ENCODE data around the gene LGALS3BP. TPM values are rescaled to one million over a fixed set of nuclear protein-coding genes. Genes with fewer than 3 reads are reported as not detected.

Gene LGALS3BP
- total and polyA plus RNA-seq, 2 of the 4 experiments (the other 2 are of a cell fraction) = 33.7 to 273 TPM

DNA sequence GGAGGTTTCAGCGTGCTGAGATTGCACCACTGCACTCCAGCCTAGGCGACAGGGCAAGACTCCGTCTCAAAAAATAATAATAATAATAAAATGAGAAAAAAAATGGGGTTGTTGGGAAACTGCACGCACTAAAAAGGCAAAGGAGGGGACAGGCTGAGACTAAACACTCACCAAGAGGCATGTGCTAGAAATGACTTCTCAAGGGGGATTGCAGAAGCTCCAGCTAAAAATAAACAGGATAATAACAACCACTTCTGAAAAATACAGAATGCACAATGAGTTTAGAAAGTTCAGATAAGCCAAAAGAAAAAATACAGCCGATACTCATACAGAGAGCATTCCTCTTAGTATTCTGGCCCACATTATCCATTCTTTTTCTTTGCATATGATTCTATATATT lies 39.5 kb downstream of the LGALS3BP start:
- no peak overlapping the region for H2AFZ ChIP-seq (replicated peaks; ENCODE audit: low read length, poor library complexity)
- TF ChIP-seq FOS (IDR thresholded peaks at IDR 0.05; ENCODE audit: low read depth, low read length) = no peak
- no peaks in the 10 kb centered on the region for H3K9me3 ChIP-seq (ENCODE audit: control insufficient read depth, insufficient read depth, low read length)
- H3K14ac ChIP-seq (replicated peaks; ENCODE audit: low read depth, low read length) = no peak overlapping the region
- peaks cover 6% of the 10 kb centered on the region; the same call in 1 of the 2 replicates for H4K20me1 ChIP-seq (ENCODE audit: insufficient read depth, low read length)
- no peak overlapping the region for H4K5ac ChIP-seq (ENCODE audit: low read depth, low read length)
- no peak overlapping the region for H3K27ac ChIP-seq (ENCODE audit: insufficient read depth, low read length)
- H3K9me1 ChIP-seq (ENCODE audit: insufficient read depth, low read length) = peaks cover 6% of the 10 kb centered on the region; the same call in 1 of the 2 replicates
- in situ Hi-C loops (cut with MboI; ENCODE audit: low sequenced_read_pairs) (no loop called here), dilution Hi-C loops (cut with HindIII; ENCODE audit: low sequenced_read_pairs, unreplicated experiment) (no loop called here), intact Hi-C loops (cut with micrococcal nuclease) (no loop called here)
- H3K4me2 ChIP-seq (ENCODE audit: low read depth, low read length) = no peak overlapping the region
- H3K36me3 ChIP-seq (ENCODE audit: control insufficient read depth, insufficient read depth, low read length) = no peaks in the 10 kb centered on the region
- no peak overlapping the region for H4K8ac ChIP-seq (ENCODE audit: low read depth in 2 of 2, low read length in 2 of 2)
- WGBS, 2 experiments (ENCODE audit: extremely low coverage in 2 of 2, insufficient read length in 1 of 2) = no CpG with 5 or more reads among the region's 5 CpGs
- no peak overlapping the region for H2BK15ac ChIP-seq (ENCODE audit: low read depth, low read length)
- no peak overlapping the region for H3K23ac ChIP-seq (ENCODE audit: low read depth, low read length)
- no peak overlapping the region for H2BK120ac ChIP-seq (ENCODE audit: low read depth, low read length)
- no peak overlapping the region for H3K56ac ChIP-seq (ENCODE audit: extremely low read depth, insufficient read depth, low read length)
- H2AK5ac ChIP-seq (ENCODE audit: low read depth, low read length) = no peak overlapping the region
- 0 out of 4 replicates have a peak, but pooled peaks cover 0 to 5% of the 10 kb centered on the region in 2 experiments for H3K79me1 ChIP-seq (ENCODE audit: low read depth in 1 of 2, low read length in 2 of 2)
- H2BK20ac ChIP-seq (ENCODE audit: low read depth, low read length) = no peak overlapping the region
- no peak overlapping the region for H3K4me3 ChIP-seq (ENCODE audit: insufficient read depth, low read depth, low read length)
- H3K4me1 ChIP-seq (ENCODE audit: control insufficient read depth, insufficient read depth, low read length) = peaks cover 17% of the 10 kb centered on the region
- no peak overlapping the region for H3K18ac ChIP-seq (ENCODE audit: low read depth, low read length)
- H2AK9ac ChIP-seq (replicated peaks; ENCODE audit: low read depth, low read length, poor library complexity) = no peak overlapping the region
- H3K27me3 ChIP-seq (ENCODE audit: control insufficient read depth, insufficient read depth, low read length) = no peaks in the 10 kb centered on the region; the same call in 1 of the 2 replicates
- H3K9ac ChIP-seq (ENCODE audit: low read depth, low read length) = no peak overlapping the region
- ATAC-seq (ENCODE audit: low read depth) = no peak
- POLR2A ChIA-PET (ENCODE audit: unreplicated experiment) = no interaction called here
- CTCF ChIA-PET = no interaction called here
- H4K91ac ChIP-seq (ENCODE audit: insufficient read depth, low read depth, low read length) = no peak overlapping the region
- H2BK5ac ChIP-seq (ENCODE audit: low read depth, low read length, poor library complexity, severe bottlenecking) = no peak overlapping the region
- DNase-seq = no peak
- no TSS peak for BruUV-seq (replicated peaks)
- H3K4ac ChIP-seq (ENCODE audit: low read depth, low read length) = no peak overlapping the region
